GM19395 (cell line): ENCODE measurements around the gene SAP30L.

ENCODE experiments used
- ATAC-seq: cut with Tn5 transposase; IDR thresholded peaks from one replicate; pipeline ENCODE4 v1.9.1; 2021; ENCODE audit warnings: mild to moderate bottlenecking, moderate library complexity; ENCODE audit not compliant: unreplicated experiment

Gene SAP30L

DNA sequence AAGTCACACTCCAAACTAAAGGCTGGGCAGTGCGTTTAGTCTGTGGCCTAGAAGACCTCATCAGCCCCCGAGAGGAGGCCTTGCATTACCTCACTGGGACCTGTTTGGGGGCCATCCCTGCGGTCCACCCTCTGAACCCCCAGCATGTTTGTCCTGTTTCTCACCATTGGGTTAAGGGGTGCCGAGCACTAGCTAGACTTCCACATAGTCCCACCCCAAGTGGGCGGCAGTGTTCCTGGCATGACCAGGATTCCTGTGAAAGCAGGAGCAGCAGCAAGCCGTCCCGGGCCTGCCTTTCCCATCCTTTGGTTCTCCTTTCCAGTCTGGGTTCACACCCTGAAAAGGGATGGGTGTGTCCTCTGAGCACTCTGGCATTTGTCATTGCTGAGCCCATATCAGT, 26.6 kb upstream of the SAP30L start:
- no peak for ATAC-seq

GRCh38 chr5:154421868-154422267, 23.9 kb upstream of the SAP30L start:
- peak; percentile 48 for ATAC-seq

GRCh38 chr5:154422298-154422697, 23.5 kb upstream of the SAP30L start:
- ATAC-seq, result no peak

DNA sequence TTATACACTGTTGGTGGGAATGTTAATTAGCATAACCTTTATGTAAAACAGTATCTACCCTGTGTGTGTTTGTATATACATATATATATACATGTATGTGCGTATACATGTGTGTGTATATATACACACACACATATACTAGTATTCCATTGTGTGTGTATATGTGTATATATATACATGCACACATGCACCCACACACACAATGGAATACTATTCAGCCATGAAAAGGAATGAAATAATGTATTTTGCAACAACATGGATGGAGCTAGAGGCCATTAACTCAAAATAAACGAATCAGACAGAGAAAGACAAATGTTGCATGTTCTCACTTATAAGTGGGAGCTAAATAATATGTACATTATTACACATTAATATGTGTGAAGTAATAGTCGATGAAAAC, 17.6 kb upstream of the SAP30L start:
- no peak for ATAC-seq

- ATAC-seq, result no peak
These were observed 16.5 kb upstream of the SAP30L start for GRCh38 chr5:154429341-154429740.

- ATAC-seq, result no peak
These were observed 15.3 kb upstream of the SAP30L start for GRCh38 chr5:154430466-154430865.

DNA sequence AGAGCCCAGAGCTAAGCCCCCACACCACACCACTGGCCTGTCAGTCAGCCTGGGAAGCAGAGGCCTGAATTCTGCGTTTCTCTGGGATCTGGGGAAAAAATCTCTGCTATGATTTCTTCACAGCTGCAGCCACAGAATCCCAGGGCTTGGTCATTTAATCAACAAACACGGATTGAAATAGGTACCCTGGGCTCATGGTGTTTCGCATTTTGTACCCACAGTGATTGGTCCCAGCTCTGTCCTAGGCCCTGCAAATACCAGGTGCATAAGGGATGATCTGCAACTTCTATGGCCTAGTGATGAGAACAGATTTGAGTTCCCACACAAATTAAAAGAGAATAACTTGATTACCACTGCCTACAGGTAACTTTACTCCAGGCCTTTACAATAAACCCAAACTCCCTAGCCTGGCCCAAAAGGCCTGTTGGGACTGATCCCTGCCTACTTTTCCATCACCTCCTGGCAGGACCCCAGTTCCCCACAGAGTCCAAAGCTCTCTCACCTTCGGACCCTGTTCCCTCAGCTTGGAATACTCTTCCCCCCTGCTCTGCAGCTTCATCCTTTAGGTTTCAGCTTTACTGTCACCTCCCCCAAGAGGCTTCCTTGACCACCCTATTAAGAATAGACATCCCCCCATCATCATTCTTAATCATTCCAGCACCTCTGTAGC, 14.7 kb upstream of the SAP30L start:
- no peak for ATAC-seq

- ATAC-seq, result no peak
These were observed 10.6 kb upstream of the SAP30L start for GRCh38 chr5:154435226-154435625.

DNA sequence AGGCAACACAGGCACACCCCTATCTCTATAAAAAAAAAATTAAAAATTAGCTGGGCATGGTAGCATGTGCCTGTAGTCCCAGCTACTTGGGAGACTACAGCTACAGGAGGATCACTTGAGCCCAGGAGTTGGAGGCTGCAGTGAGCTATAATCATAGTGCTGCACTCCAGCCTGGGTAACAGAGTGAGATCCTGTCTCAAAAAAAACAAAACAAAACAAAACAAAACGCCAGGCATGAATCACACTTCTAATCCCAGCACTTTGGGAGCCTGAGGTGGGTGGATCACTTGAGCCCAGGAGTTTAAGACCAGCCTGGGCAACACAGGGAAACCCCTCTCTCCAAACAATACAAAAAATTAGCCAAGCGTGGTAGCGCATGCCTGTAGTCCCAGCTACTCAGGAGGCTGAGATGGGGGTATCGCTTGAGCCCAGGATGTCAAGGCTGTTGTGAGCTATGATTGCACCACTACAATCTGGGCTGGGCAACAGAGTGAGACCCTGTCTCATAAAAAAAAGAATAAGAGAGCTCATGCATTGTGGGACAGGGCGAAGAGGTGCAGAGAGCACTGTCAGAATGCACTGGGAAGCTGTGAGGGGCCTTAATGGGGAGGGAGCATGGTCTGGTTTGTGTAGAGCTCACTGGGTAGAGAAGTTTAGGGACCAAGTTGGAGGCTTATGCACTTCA, 8.4 kb upstream of the SAP30L start:
- ATAC-seq, result no peak

GRCh38 chr5:154440540-154440939, 5.3 kb upstream of the SAP30L start:
- no peak for ATAC-seq

DNA sequence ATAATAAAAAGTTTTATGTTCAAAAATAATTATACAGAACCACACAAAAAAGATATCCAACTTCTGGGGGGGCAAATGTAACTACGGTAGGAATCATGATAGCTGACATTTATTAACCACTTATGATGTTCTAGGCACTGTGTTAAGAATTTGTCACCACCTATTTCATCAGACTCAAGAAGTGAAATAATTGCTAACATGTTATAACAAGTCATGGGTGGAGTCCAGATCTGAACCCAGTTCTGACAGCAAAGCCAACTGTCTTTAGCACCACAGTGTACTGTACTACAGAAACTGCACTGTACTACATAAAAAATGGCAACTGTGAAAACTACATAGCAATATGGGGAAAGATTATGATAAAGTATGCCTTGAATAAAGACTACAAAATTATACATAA, 3.0 kb upstream of the SAP30L start:
- no peak for ATAC-seq

DNA sequence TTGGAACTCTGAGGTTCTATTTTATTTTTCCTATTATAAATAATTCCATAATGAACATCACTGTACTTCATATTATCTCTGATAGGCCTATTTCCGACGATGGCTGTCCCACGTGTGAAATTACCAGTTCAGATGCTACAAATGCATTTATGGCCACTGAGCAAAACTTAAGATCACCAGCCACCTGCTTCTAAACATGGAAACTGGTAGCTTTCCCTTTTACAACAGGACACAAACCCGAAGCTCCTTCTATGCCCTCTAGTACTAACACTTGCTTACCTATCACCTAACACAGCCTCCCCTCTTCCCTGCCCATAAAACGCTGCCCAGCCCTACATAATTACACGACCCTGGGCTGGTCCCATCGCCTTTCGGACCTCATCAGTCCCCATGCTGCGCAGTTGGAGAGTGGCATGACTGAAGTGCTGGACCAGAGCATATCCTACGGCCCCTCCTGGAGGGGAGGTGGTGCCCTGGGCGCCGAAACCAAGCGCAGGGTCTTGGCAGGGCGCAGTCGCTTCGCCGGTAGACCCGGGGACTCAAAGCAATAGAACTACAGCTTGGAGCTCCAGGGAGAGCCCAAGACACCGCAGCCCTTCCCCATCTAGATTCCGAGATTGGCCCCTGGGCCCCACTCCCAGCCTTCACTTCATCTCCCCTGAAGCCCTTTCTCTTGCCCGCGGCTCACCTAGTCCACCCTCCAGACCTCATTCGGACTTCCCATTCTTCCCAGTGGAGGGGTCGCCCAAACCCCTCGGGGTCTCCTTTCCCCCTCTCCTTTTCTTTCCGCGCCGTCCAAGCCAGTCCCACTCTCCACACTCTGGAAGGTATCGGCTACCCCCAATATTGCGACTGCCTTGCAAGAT, 1.0 kb upstream of the SAP30L start:
- ATAC-seq, result peak; percentile 22

DNA sequence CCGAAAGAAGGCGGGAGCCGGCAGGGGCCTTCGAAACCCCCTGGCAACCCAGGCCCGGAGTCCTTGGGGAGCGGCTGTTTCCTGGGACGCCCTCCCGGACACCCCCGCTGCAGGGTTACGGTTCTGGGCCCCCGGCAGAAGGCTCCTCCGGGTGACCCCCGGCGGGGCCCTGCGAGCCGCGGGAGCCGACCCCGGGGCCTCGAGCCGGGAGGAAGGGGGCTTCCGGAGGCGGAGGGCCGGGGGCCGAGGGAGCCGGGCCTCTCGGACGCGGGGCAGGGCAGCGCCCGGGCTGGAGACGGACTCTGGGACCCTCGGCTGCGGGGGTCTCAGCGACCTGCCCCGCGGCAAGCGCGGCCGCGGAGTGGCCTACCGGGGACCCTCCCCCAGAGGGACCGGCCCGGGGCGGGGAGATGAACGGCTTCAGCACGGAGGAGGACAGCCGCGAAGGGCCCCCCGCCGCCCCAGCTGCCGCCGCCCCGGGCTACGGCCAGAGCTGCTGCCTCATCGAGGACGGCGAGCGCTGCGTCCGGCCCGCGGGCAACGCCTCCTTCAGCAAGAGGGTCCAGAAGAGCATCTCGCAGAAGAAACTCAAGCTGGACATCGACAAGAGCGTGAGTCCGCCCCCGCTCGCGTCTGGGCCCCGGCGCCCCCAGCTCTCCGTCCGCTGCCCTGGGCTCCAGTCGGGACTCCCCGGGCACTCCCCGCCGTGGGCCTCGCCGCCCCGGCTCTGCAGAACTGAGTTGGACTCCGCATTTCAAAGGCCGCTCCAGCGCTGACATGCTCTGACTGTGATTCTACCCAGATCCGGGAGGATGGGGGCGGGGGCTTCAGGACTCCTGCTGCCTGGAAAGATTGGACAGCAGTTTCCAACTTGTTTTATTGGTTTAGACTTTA, 645 bp downstream of the SAP30L start:
- peak; percentile 19 for ATAC-seq

DNA sequence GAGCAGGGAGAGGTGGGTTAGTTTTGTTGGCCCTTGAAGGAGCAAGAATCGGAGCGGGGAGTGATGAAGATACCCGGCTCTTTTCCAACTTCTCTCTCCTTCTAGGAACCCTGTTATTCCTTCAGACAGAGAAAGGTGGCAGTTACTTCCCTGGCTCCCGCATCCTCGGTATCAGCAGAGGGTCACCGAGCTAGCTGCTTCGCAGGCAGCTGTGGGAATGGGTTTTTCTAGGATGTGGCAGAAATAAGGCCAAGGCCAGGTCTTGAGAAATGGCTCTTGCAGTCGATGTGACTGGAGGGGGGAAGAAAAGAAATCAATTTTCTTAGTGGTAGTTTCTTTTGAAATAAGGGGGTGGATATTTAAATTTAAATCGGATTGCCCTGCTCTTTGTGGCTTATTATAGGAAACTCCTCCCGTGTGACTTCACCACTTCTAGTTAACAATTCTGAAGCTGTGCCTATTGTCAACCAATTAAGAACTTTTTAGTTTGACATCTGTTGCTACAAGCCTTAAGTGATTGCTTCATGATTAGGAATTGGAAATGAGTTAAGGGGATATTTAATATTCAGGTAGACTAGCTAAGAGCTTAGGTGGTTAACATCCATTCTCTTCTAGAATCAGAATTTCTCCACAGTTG, 1.4 kb downstream of the SAP30L start:
- no peak for ATAC-seq

DNA sequence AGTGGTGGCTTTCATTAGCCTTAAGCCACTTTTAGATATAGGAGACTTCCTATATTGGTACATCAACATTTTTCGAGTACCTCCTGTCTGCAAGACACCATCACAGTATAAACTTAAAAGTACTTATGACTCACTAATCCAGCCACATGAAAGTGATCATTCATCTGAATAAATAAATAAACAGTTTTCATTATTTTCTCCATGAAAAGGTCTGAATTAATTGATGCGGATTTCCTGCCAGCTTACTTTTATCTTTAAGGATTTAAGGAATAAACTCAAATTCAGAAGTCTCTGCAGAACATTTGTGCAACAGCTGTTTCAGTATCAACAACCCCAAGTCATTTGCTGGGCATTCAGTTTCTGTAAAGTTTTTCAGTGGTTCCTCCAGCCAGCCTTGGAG, 4.0 kb downstream of the SAP30L start:
- no peak for ATAC-seq

DNA sequence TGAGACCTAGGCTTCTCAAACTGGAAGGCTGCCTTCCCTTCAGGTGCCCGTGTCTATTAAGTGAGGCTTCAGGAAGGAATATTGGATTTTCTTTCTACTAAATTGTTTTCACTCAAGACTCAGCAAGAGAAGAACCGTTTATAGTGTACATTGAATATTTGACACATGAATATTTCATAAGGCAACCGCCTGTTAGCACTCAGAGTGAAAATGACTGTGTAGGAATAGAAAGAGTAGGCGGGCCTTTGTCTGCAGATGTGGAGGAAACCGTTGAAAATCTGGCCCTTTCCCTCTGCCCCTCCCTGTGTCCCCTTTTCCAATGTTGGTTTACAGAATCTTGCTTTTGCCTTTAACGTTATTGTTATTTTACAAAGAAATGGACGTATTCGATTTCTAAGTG, 6.2 kb downstream of the SAP30L start:
- no peak for ATAC-seq

GRCh38 chr5:154455585-154455984, 9.8 kb downstream of the SAP30L start:
- no peak for ATAC-seq

GRCh38 chr5:154456540-154456939, 10.7 kb downstream of the SAP30L start:
- no peak for ATAC-seq

- ATAC-seq, result no peak
These were observed 13.2 kb downstream of the SAP30L start for GRCh38 chr5:154459015-154459414.

DNA sequence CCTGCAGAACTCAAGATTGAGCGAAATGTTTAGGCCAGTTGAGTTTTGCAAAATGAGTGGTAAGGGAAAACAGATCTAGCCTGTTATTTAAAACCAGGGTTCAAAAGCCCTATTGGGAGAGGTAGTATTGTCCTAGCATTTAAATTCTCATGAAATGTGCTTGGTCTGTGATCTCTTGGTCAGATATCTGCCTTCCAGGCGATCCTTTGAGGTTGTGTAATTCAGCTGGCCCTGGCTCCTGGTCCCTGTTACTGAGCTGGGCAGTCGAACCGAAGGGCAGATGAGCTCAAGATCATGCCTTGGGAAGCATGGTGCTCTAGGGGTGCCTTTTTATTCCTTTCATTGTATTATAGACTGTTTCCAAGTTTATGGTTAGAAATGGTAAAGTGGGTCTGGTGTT, 14.4 kb downstream of the SAP30L start:
- ATAC-seq, result no peak
